ENCODE measurements around the gene OR8U1. TPM values are rescaled to one million over a fixed set of nuclear protein-coding genes. Genes with fewer than 3 reads are reported as not detected.
A peak's percentile ranks its signal among the peaks of the same experiment; 100 is the strongest.
"Not testable (repeated sequence)": the region's sequence is repeated elsewhere in the genome, so short reads cannot be mapped to it uniquely, and the experiment has no call there.

The OR8U1 gene
- not detected for polyA plus RNA-seq

- Mint-ChIP-seq H3K9me3 (peaks cover 1 to 14% (median 5%) of the 10 kb centered on the region in 3 donors), H3K4me3 (no peak within 1 kb of the TSS), H3K27ac (no peak within 1 kb of the TSS), H3K36me3 (no peaks in the 10 kb centered on the region), H3K4me1 (no peaks in the 10 kb centered on the region), H3K27me3 (no peaks in the 10 kb centered on the region)
Measured at GRCh38 chr11:56375324-56375723, at the start of gene OR8U1. Gene OR8U1, plus strand, starts transcription at chr11:56375624. Its CDS starts 0 bp downstream, at chr11:56375624.

GRCh38 chr11:56331861-56332491 is 43.4 kb upstream of the OR8U1 start:
- Mint-ChIP-seq H3K4me3 (no peak overlapping the region), H3K9me3 (peaks cover 2 to 4% (median 4%) of the 10 kb centered on the region in 3 donors), H3K36me3 (no peaks in the 10 kb centered on the region), H3K27me3 (no peaks in the 10 kb centered on the region), H3K4me1 (no peaks in the 10 kb centered on the region), H3K27ac (no peak overlapping the region)

DNA sequence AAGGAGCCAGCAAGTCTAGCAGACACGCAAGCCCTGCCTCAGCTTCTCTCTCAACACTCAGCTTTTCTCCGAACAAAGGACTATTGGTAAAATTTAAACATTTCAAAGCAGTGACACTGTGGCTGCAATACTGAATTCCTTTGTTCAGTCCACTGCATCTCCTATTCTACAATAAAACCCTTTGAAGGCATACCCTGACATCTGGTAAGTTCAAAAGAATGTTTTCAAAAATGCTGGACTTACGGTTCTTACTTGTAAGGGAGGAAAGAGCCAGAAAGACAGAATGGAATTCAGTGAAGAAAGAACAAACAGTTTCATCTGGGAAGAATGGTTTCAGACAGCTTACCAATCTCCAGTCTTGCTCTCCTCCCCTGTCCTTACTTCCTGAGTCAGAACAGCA is 42.3 kb upstream of the OR8U1 start:
- Mint-ChIP-seq H3K27ac (no peak overlapping the region), H3K4me1 (no peaks in the 10 kb centered on the region), H3K4me3 (no peak overlapping the region), H3K36me3 (no peaks in the 10 kb centered on the region), H3K27me3 (no peaks in the 10 kb centered on the region), H3K9me3 (peaks cover 2 to 10% (median 2%) of the 10 kb centered on the region in 3 donors)

GRCh38 chr11:56340289-56340688 is 35.1 kb upstream of the OR8U1 start:
- Mint-ChIP-seq H3K27me3 (no peaks in the 10 kb centered on the region), H3K27ac (no peak overlapping the region)

DNA sequence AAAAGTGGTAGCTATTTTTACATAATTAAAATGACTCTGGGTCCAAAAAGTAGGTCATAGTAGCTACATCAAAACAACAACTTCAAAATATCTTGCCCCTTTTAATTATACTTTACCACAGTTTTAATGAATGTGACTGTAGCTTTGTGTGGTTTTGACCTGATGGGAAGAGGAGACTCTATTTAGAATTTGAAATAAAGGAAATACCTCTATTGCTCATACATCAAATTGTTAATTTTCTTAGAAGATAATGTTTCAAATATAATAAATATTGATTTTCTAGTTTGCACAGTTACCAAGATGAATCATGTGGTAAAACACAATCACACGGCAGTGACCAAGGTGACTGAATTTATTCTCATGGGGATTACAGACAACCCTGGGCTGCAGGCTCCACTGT is 29.7 kb upstream of the OR8U1 start, which contains the start of gene OR8K1:
TSS of gene OR8K1 (plus strand) at position 301 of the 400 bp plus-strand sequence. CDS start at position 301, 0 bp downstream.
- H3K9me3 Mint-ChIP-seq = peaks cover 0 to 17% (median 1%) of the 10 kb centered on the region in 3 donors
- no peaks in the 10 kb centered on the region for H3K4me1 Mint-ChIP-seq
- H3K4me3 Mint-ChIP-seq = no peak within 1 kb of the TSS
- no peaks in the 10 kb centered on the region for H3K36me3 Mint-ChIP-seq
- H3K27ac Mint-ChIP-seq = peak within 1 kb of the TSS in 1 of 3 donors; percentile 67
- no peaks in the 10 kb centered on the region for H3K27me3 Mint-ChIP-seq

More at GRCh38 chr11:56340289-56340688, 35.1 kb upstream of the OR8U1 start:
- Mint-ChIP-seq H3K4me3 (no peak overlapping the region), H3K4me1 (no peaks in the 10 kb centered on the region), H3K36me3 (no peaks in the 10 kb centered on the region), H3K9me3 (peaks cover 2 to 22% (median 3%) of the 10 kb centered on the region in 3 donors)

DNA sequence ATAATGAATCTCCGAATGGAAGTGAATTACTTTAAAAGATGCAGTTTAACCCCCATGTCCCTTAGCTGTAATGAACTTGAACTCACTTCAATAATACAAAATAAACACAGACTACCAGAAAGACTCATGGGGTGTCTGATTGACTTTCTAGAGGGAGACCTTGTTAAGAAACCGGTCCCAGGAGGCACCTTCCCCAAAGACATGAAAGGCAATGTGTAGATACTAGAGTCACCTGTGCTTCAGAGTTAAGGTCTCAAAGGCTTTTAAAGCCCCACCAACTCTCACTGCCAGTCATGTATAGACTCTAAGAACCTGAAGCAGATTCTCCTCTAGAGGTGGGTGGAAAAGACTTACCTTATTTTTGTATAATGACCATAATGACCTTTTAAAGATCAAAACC is 21.4 kb upstream of the OR8U1 start, which contains the start of gene OR8J1:
TSS of gene OR8J1 (plus strand) at position 301 of the 400 bp plus-strand sequence. CDS start 5,956 bp downstream, outside the sequence.
- peaks cover 3% of the 10 kb centered on the region for H3K36me3 Mint-ChIP-seq

GRCh38 chr11:56380120-56380519 is 4.7 kb downstream of the OR8U1 start:
- Mint-ChIP-seq H3K36me3 (no peaks in the 10 kb centered on the region), H3K9me3 (peaks cover 0 to 6% (median 3%) of the 10 kb centered on the region in 3 donors), H3K27ac (no peak overlapping the region), H3K27me3 (no peaks in the 10 kb centered on the region), H3K4me1 (no peaks in the 10 kb centered on the region), H3K4me3 (no peak overlapping the region)

More for the DNA sequence above, 21.4 kb upstream of the OR8U1 start, which contains the start of gene OR8J1:
- H3K4me1 Mint-ChIP-seq = no peaks in the 10 kb centered on the region
- H3K27ac Mint-ChIP-seq = no peak within 1 kb of the TSS
- H3K9me3 Mint-ChIP-seq = peaks cover 2 to 8% (median 3%) of the 10 kb centered on the region in 3 donors
- no peak within 1 kb of the TSS for H3K4me3 Mint-ChIP-seq
- H3K27me3 Mint-ChIP-seq = no peaks in the 10 kb centered on the region

- Mint-ChIP-seq H3K9me3 (peaks cover 0 to 5% (median 5%) of the 10 kb centered on the region in 3 donors), H3K4me3 (no peak overlapping the region), H3K36me3 (peaks cover 1% of the 10 kb centered on the region), H3K4me1 (no peaks in the 10 kb centered on the region), H3K27ac (no peak overlapping the region), H3K27me3 (no peaks in the 10 kb centered on the region)
Measured at GRCh38 chr11:56394381-56394780, 19.0 kb downstream of the OR8U1 start.

- peaks cover 0 to 5% (median 5%) of the 10 kb centered on the region in 3 donors for H3K9me3 Mint-ChIP-seq
- H3K27me3 Mint-ChIP-seq = no peaks in the 10 kb centered on the region
- peaks cover 1% of the 10 kb centered on the region for H3K36me3 Mint-ChIP-seq
- H3K4me1 Mint-ChIP-seq = no peaks in the 10 kb centered on the region
- no peak overlapping the region for H3K4me3 Mint-ChIP-seq
- H3K27ac Mint-ChIP-seq = no peak overlapping the region
Measured at GRCh38 chr11:56396047-56396446, 20.6 kb downstream of the OR8U1 start.

DNA sequence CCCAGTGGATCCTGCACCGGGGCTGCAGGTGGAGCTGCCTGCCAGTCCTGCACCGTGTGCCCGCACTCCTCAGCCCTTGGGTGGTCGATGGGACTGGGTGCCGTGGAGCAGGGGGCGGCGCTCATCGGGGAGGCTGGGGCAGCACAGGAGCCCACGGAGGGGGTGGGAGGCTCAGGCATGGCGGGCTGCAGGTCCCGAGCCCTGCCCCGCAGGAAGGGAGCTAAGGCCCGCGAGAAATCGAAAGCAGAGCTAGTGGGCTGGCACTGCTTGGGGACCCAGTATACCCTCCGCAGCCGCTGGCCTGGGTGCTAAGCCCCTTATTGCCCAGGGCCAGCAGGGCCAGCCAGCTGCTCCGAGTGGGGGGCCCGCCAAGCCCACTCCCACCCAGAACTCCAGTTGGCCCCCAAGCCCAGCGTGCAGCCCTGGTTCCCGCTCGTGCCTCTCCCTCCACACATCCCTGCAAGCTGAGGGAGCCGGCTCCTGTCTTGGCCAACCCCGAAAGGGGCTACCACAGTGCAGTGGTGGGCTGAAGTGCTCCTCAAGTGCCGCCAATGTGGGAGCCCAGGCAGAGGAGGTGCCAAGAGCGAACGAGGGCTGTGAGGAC is 26.5 kb downstream of the OR8U1 start:
- H3K27me3 Mint-ChIP-seq, H3K36me3 Mint-ChIP-seq, H3K4me3 Mint-ChIP-seq, H3K27ac Mint-ChIP-seq, H3K4me1 Mint-ChIP-seq: not testable (repeated sequence)
- peaks cover 2 to 18% (median 4%) of the 10 kb centered on the region in 3 donors for H3K9me3 Mint-ChIP-seq

DNA sequence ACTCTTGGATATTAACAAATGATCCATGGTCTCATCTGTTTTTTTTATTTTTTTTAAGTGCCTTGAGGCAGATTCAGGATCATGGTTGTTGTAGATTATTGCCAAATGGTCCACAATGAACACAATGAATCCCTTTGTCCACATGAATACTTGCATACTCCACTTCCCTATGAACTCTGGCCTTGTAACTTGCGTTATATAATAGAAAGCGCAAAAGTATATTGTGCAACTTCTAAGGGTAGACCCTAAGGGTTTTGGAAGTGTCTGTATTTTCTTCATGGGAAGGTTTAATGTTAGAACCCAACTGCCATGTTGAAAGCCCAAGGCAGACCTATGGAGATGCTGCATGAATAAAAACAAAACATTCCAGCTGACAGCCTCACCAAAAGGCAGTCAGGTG is 29.0 kb downstream of the OR8U1 start:
- no peaks in the 10 kb centered on the region for H3K27me3 Mint-ChIP-seq
- peaks cover 6 to 21% (median 12%) of the 10 kb centered on the region in 3 donors for H3K9me3 Mint-ChIP-seq

DNA sequence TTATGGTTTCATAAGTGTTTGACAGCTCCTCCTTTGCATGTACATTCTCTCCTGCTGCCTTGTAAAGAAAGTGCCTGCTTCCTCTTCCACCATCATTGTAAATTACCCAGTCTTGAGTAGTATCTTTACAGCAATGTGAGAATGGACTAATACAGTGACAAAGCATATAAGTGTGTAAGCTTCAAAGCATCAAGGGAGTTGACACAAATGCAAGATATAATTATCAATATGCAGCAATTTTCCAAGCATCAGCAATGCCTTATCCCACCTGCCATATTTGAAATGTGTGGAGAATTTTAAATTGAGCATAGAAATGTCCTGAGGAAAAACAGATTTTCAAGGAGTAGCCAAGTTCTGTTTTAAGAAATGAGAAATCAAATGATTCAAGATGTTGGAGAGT is 35.4 kb downstream of the OR8U1 start:
- no peak overlapping the region for H3K27ac Mint-ChIP-seq
- H3K36me3 Mint-ChIP-seq = peaks cover 1% of the 10 kb centered on the region
- peaks cover 11 to 20% (median 18%) of the 10 kb centered on the region in 3 donors for H3K9me3 Mint-ChIP-seq
- H3K4me1 Mint-ChIP-seq = no peaks in the 10 kb centered on the region
- H3K27me3 Mint-ChIP-seq = no peaks in the 10 kb centered on the region
- no peak overlapping the region for H3K4me3 Mint-ChIP-seq

More for the DNA sequence above, 29.0 kb downstream of the OR8U1 start:
- Mint-ChIP-seq H3K4me1 (no peaks in the 10 kb centered on the region), H3K4me3 (no peak overlapping the region), H3K27ac (no peak overlapping the region), H3K36me3 (peaks cover 1% of the 10 kb centered on the region)

DNA sequence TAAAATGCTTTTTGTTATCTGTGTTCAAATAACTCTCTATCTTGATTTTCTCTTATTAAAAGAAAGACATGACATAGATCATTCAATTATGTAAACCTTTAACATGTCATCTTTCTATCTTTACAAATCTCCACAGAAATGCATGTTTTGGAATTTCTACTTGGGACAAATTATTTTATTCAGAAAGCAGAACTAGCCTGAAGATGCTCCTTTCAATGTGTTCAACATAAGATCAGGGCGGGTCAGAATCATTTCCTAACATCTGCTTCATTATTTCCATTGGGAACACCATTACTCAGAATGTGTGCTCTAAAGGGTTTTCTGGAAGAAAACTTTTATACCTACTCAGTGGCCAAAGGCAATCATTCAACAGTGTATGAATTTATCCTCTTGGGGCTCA is 37.0 kb downstream of the OR8U1 start, which contains the start of gene OR5AL1:
TSS of gene OR5AL1 (plus strand) at position 301 of the 400 bp plus-strand sequence.
- H3K4me1 Mint-ChIP-seq = no peaks in the 10 kb centered on the region

More for the DNA sequence above, 37.0 kb downstream of the OR8U1 start, which contains the start of gene OR5AL1:
- Mint-ChIP-seq H3K27me3 (no peaks in the 10 kb centered on the region), H3K36me3 (peaks cover 1% of the 10 kb centered on the region), H3K4me3 (peak within 1 kb of the TSS in 1 of 4 donors; percentile 17), H3K27ac (no peak within 1 kb of the TSS), H3K9me3 (peaks cover 9 to 17% (median 13%) of the 10 kb centered on the region in 3 donors)

Data from IgD-negative memory B cell (primary cell).